Uterus (tissue), 2 donors: ENCODE results near the gene ZNF821.

Experiments used
- CTCF ChIP-seq, 4 experiments: fragments of 200-600 bp in 2 of 4; fragments of 450-650 bp in 2 of 4; sonication (generic) in 2 of 4; IDR thresholded peaks; one replicate each; pipeline ENCODE4 v1.5.1; 2016 to 2019; ENCODE audit warnings: antibody characterized with exemption in 4 of 4, mild to moderate bottlenecking in 2 of 4, moderate library complexity in 1 of 4
- POLR2A ChIP-seq, 2 donors: fragments of 450-650 bp; IDR thresholded peaks; one replicate each; pipeline ENCODE4 v1.6.1; 2016; ENCODE audit warnings: antibody characterized with exemption in 2 of 2, mild to moderate bottlenecking in 1 of 2, moderate library complexity in 1 of 2

- TF ChIP-seq CTCF (IDR thresholded peaks at IDR 0.05) (no peak), POLR2A (IDR thresholded peaks at IDR 0.05) (no peak)
Observed at GRCh38 chr16:71930013-71930563, 46.1 kb upstream of the ZNF821 start.
